ENCODE data around the gene NASP. TPM values are rescaled to one million over a fixed set of nuclear protein-coding genes. Genes with fewer than 3 reads are reported as not detected.

NASP gene
- total and polyA plus RNA-seq, 5 donors, result 43.7 to 89.8 (median 49.3) TPM

DNA sequence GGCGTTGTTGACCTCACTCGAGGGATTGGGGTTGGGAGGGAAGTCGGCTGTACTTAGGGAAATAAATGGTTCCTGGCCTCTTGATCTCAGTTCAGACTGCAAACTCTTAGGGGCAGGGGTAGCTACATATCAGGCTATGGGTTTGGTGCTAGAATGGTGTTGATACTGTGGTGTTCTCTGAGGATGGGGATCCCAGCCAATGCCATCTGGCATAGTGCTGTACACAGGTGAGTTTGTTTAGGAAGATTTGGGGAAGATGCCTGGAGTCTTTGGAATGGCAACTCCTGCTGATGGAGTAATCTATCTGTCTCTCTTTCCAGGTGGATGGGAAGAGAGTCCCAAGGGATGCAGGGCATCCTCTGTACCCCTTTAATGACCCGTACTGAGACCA, 14.3 kb upstream of the NASP start:
- Histone ChIP-seq H3K9me3 (ENCODE audit: control insufficient read depth, low read length) (no peaks in the 10 kb centered on the region), H3K4me3 (ENCODE audit: low read length) (no peak overlapping the region), H3K27me3 (ENCODE audit: control insufficient read depth, insufficient read depth) (no peaks in the 10 kb centered on the region), H3K4me1 (ENCODE audit: control insufficient read depth, insufficient read depth, low read length) (peaks cover 2% of the 10 kb centered on the region), H3K27ac (ENCODE audit: low read length) (no peak overlapping the region)
- DNase-seq (no peak), ATAC-seq (no peak)
- WGBS, result 40% methylated on average over 4 of the region's 4 CpGs
- intact Hi-C loops (cut with DNase I), result loop anchor here in 3 of 4 donors (5.0 to 10.0 kb wide), 3 partner anchors 55 to 212 kb away; no protein-coding TSS in a partner anchor

DNA sequence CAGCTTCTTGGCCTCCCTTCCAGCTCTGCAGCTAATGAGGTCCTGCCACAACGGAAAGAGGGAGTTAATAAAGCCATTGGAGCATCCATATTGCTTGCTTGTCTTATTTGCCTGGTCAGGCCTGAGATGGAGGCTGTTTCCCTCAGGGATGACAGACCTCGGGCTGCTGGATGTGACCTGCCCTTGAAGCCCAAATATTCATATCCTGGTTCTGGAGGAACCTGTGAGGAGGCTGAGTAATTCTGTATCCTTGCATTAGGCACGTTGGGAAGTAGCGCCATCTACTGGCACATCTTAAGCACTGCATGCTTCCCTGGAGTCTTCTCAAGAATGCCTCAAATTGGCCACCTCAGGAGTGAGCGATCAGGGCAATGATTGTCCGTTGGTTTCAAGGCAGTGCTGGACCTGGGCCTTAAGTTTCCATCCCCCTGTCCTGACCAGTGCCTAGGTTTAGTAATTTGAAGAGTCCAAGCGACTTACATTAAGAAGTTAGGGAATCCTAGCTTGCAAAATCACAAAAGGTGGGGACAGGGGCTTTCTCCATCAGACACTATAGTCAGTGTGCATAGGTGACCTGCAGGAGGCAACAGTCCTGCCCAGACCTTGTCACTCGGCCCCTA, 13.8 kb upstream of the NASP start:
- Histone ChIP-seq H3K4me1 (ENCODE audit: control insufficient read depth, insufficient read depth, low read length) (peaks cover 2% of the 10 kb centered on the region), H3K9me3 (ENCODE audit: control insufficient read depth, low read length) (no peaks in the 10 kb centered on the region), H3K4me3 (ENCODE audit: low read length) (no peak overlapping the region), H3K27me3 (ENCODE audit: control insufficient read depth, insufficient read depth) (no peaks in the 10 kb centered on the region), H3K27ac (ENCODE audit: low read length) (no peak overlapping the region)
- DNase-seq (peak; percentile 57 to 81 (median 78)), ATAC-seq (peak; percentile 60 to 68)
- intact Hi-C loops (cut with DNase I), result loop anchor here (2.0 to 10.0 kb wide), 8 partner anchors 53 to 215 kb away; no protein-coding TSS in a partner anchor
- WGBS, result 16% methylated on average over 8 of the region's 8 CpGs

DNA sequence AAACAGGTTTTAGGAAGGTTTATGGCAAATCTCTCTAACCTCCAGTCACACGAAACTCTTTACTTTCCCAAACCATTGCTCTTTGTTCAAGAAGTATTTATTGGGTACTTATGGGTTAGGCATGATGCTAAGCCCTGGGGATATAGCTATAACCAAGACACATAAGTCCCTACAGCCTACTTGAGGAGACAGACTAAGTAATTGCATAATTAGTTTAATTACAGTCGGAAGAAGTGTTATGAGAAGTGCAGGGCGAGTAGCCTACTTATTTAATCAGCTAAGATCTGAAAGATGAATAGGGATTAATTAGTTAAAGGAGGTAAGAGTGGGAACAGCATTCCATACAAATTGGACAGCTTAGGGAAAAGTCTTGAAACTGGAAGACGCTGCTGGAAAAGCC, 13.2 kb upstream of the NASP start:
- DNase-seq (no peak), ATAC-seq (no peak)
- Histone ChIP-seq H3K27me3 (ENCODE audit: control insufficient read depth, insufficient read depth) (no peaks in the 10 kb centered on the region), H3K27ac (ENCODE audit: low read length) (no peak overlapping the region), H3K4me1 (ENCODE audit: control insufficient read depth, insufficient read depth, low read length) (peaks cover 2% of the 10 kb centered on the region), H3K4me3 (ENCODE audit: low read length) (no peak overlapping the region), H3K9me3 (ENCODE audit: control insufficient read depth, low read length) (no peaks in the 10 kb centered on the region)
- 85% methylated on average over 4 of the region's 4 CpGs for WGBS
- intact Hi-C loops (cut with DNase I), result loop anchor here (2.0 to 10.0 kb wide), 5 partner anchors 53 to 216 kb away; no protein-coding TSS in a partner anchor

DNA sequence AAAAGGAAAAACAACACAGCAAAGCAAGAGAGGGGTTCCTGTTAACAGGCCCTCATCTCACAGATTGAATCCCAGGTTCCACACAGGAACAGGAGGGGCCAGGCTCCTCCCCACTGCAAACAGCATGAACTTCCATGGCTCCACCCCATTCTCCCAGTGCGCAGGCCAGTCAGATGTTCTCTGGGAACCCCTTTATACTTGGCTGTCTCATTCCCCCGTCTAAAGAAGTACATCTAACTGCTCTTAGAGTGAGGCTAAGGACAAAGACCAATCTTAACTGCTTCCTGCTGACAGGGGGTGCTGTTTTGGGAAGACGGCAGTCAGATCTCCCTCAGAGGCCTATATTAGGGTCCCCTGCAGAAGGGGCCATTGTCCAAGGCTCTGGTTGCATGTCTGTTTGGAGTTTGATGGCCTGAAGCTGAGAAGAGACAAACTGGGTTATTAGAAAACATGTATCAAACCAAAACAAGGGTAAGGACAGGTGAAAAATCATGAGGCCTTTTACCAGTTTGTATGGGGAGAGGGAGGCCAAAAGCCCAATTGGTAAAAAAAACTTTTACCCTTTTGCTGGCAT, 10.5 kb upstream of the NASP start:
- H3K4me1 ChIP-seq (ENCODE audit: control insufficient read depth, insufficient read depth, low read length), result no peaks in the 10 kb centered on the region
- H3K27ac ChIP-seq (ENCODE audit: low read length), result no peak overlapping the region
- H3K9me3 ChIP-seq (ENCODE audit: control insufficient read depth, low read length), result no peaks in the 10 kb centered on the region
- 56% methylated on average over 3 of the region's 3 CpGs for WGBS
- DNase-seq (no peak), ATAC-seq (peak; percentile 22 to 46)
- intact Hi-C loops (cut with DNase I), result loop anchor here (5.0 to 10.0 kb wide), 4 partner anchors 56 to 219 kb away; no protein-coding TSS in a partner anchor
- no peak overlapping the region for H3K4me3 ChIP-seq (ENCODE audit: low read length)
- H3K27me3 ChIP-seq (ENCODE audit: control insufficient read depth, insufficient read depth), result no peaks in the 10 kb centered on the region

DNA sequence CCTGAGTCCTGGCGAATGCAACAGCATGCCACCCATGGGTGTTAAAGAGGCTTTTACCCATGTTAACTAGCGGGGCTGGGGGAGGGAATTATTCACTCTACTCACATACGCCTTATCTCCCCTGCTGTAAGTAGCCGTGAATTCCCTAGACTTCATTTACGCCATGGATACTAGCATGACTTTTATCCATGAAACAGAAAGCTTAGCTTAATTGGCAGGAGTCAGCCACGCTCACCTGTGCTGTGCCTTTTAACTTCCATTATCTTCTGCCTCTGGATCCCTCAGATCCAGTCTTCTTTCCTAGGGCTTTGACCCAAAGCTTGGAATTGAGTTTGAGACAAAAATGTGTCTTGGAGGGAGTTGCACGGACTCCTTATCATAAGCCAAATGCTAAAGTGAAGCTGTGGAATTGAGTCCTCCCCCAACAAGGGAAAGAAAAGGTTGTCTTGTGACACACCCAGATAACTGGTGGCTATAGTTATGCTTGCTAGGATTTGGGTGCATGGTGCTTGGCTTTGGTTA, 9.7 kb upstream of the NASP start:
- 72% methylated on average over 7 of the region's 7 CpGs for WGBS
- DNase-seq, result no peak
- intact Hi-C loops (cut with DNase I), result loop anchor here (5.0 to 10.0 kb wide), 4 partner anchors 57 to 219 kb away; no protein-coding TSS in a partner anchor

DNA sequence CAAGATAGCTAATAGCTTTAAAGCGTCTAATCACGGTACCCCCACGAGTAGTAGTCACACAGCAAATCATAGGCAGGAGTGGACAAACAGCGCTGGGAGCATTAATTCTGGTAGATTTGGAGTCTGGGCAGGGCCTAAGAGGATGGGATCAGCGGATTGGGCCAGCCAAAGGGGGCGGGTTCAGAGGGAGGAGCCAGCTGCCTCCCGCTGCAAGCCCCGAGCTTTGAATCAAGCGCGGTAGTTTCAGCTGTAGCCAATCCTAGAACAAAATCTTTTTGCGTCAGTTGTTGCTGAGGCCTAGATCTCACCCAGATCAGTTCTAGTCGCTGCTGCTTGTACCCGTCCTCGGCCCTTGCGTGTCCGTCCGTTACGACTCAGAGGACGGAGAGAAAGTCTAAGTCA, 576 bp upstream of the NASP start:
- WGBS, result under 1% methylated on average over 19 of the region's 19 CpGs
- Histone ChIP-seq H3K27me3 (ENCODE audit: control insufficient read depth, insufficient read depth) (no peaks in the 10 kb centered on the region), H3K4me3 (ENCODE audit: low read length) (peak overlapping the region; percentile 90), H3K4me1 (ENCODE audit: control insufficient read depth, insufficient read depth, low read length) (peaks cover 3% of the 10 kb centered on the region), H3K27ac (ENCODE audit: low read length) (peak overlapping the region; percentile 86), H3K9me3 (ENCODE audit: control insufficient read depth, low read length) (no peaks in the 10 kb centered on the region)
- intact Hi-C loops (cut with DNase I), result no loop called here
- ATAC-seq, result peak; percentile 93 to 96
- DNase-seq, result peak; percentile 97 to 98 (median 98)

More for the DNA sequence above, 9.7 kb upstream of the NASP start:
- Histone ChIP-seq H3K9me3 (ENCODE audit: control insufficient read depth, low read length) (no peaks in the 10 kb centered on the region), H3K27me3 (ENCODE audit: control insufficient read depth, insufficient read depth) (no peaks in the 10 kb centered on the region), H3K4me3 (ENCODE audit: low read length) (no peak overlapping the region), H3K4me1 (ENCODE audit: control insufficient read depth, insufficient read depth, low read length) (no peaks in the 10 kb centered on the region), H3K27ac (ENCODE audit: low read length) (no peak overlapping the region)
- no peak for ATAC-seq

DNA sequence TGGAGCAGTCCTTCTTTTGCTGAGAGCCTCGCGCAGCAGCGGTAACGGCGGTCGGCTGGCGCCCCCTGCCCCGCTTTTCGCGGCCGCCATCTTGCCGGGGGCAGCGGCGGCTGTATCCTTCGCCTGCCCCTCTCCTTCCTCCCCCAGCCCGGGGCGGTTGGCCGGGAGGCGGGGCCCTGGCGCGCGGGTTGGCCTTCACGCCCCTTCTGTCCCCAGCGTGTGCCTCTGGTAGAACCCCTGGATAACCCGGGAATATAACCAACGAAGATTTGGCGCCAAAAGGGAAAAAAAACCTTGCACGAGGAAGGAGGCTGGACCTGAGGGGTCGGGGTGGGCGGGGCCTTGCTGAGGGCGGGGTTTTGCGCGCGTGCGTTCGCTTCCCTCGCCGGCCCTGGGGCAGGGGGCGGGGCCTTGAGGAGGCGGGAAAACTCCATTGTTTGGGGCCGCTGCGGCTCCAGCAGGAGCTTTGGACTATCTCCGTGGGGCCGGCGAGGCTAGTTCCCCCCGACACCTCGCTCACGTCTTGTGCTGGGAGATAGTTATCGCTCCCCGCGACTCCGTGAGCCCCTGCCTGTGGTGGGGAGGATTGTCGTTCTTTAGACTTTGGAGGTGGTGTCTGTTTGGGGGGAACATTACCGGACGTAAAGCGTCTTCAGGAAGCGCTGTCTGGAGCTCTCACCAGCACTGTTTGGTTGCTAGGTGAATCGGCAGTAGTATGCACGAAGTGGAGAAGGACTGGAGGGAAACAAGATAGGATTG, 689 bp downstream of the NASP start:
- Histone ChIP-seq H3K27ac (ENCODE audit: low read length) (peak overlapping the region; percentile 86), H3K27me3 (ENCODE audit: control insufficient read depth, insufficient read depth) (no peaks in the 10 kb centered on the region), H3K9me3 (ENCODE audit: control insufficient read depth, low read length) (no peaks in the 10 kb centered on the region), H3K4me3 (ENCODE audit: low read length) (peak overlapping the region; percentile 90), H3K4me1 (ENCODE audit: control insufficient read depth, insufficient read depth, low read length) (peaks cover 3% of the 10 kb centered on the region)
- peak; percentile 87 to 88 for ATAC-seq
- peak; percentile 91 to 95 (median 95) for DNase-seq
- under 1% methylated on average over 59 of the region's 59 CpGs for WGBS
- intact Hi-C loops (cut with DNase I), result no loop called here

DNA sequence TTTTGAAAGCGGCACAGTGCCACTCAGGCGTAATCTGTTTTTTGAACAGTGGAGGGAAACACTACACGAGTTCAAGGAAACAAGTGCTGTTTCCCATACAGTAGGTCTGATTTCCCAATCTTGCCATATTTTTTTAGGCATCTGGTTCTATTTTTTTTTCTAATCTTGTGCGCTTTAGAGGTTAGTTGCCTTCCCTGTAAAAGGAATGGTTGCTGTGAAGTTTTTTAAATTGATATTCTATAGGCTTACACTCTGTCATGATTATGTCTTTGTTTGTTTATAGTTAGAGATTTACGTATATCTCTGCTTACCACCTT, 1.2 kb downstream of the NASP start:
- no peaks in the 10 kb centered on the region for H3K27me3 ChIP-seq (ENCODE audit: control insufficient read depth, insufficient read depth)
- WGBS, result 1% methylated on average over 5 of the region's 5 CpGs
- H3K4me3 ChIP-seq (ENCODE audit: low read length), result peak overlapping the region; percentile 90
- no peaks in the 10 kb centered on the region for H3K9me3 ChIP-seq (ENCODE audit: control insufficient read depth, low read length)
- intact Hi-C loops (cut with DNase I), result no loop called here
- no peak for DNase-seq
- ATAC-seq, result no peak
- peaks cover 3% of the 10 kb centered on the region for H3K4me1 ChIP-seq (ENCODE audit: control insufficient read depth, insufficient read depth, low read length)
- peak overlapping the region; percentile 57 for H3K27ac ChIP-seq (ENCODE audit: low read length)

DNA sequence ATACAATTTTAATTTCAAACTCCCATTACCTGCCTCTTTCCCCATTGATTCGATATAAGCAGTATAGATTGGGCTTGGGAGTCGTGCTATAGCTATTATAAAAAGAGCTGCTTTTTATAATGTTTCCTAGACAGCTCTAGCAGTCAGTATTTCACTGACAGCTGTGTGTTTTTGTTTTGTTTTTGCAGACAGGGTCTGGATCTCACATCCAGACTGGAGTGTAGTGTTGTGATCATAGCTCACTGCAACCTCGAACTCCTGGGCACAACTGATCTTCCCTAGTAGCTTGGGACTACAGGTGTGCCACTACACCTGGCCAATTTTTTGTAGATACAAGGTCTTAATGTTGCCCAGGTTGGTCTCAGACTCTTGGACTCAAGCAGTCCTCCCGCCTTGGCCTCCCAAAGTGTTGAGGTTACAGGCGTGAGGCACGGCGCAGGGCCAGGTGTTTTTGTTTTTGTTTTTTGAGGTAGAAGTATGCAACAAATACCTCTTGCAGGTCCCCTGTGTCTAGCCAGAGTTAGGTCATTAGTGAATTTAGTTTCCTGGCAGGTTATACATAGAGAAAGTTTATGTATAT, 1.7 kb downstream of the NASP start:
- ATAC-seq (no peak), DNase-seq (no peak)
- Histone ChIP-seq H3K9me3 (ENCODE audit: control insufficient read depth, low read length) (no peaks in the 10 kb centered on the region), H3K27me3 (ENCODE audit: control insufficient read depth, insufficient read depth) (no peaks in the 10 kb centered on the region), H3K27ac (ENCODE audit: low read length) (no peak overlapping the region), H3K4me1 (ENCODE audit: control insufficient read depth, insufficient read depth, low read length) (peaks cover 3% of the 10 kb centered on the region), H3K4me3 (ENCODE audit: low read length) (peak overlapping the region; percentile 90)
- intact Hi-C loops (cut with DNase I), result no loop called here
- WGBS, result 36% methylated on average over 7 of the region's 7 CpGs

DNA sequence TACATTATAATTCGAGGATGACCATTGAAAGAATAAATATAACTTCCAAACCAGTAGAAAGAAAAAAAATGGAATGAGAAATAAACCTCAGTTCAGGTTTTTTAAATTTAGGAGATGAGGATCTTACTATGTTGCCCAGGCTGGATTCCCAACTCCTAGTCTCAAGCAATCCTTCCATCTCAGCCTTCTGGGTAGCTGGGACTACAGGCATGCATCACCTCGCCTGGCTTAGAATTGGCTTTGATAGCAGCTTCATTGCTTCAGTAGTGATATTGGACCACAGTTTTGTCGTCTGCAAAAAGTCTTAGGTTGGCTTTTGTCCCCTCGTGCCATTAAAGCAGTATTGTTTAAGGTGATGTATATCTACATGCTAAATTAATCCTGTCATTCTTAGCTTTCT, 2.9 kb downstream of the NASP start:
- intact Hi-C loops (cut with DNase I), result no loop called here
- peaks cover 3% of the 10 kb centered on the region for H3K4me1 ChIP-seq (ENCODE audit: control insufficient read depth, insufficient read depth, low read length)
- H3K27ac ChIP-seq (ENCODE audit: low read length), result no peak overlapping the region
- 81% methylated on average over 4 of the region's 4 CpGs for WGBS
- H3K9me3 ChIP-seq (ENCODE audit: control insufficient read depth, low read length), result no peaks in the 10 kb centered on the region
- ATAC-seq, result no peak
- no peak for DNase-seq
- no peaks in the 10 kb centered on the region for H3K27me3 ChIP-seq (ENCODE audit: control insufficient read depth, insufficient read depth)
- H3K4me3 ChIP-seq (ENCODE audit: low read length), result no peak overlapping the region
